WI38 (cell line): ENCODE results near the gene GXYLT1.

Experiments used
- H3K4me3 ChIP-seq: 2 replicates; pipeline ENCODE4 v1.5.1; 2011; ENCODE audit warnings: low read depth, mild to moderate bottlenecking, control low read depth, low read length
- CTCF ChIP-seq: IDR thresholded peaks from 2 replicates; pipeline ENCODE4 v1.5.1; 2012; ENCODE audit warnings: low read depth, mild to moderate bottlenecking, control low read depth, low read length

The GXYLT1 gene

DNA sequence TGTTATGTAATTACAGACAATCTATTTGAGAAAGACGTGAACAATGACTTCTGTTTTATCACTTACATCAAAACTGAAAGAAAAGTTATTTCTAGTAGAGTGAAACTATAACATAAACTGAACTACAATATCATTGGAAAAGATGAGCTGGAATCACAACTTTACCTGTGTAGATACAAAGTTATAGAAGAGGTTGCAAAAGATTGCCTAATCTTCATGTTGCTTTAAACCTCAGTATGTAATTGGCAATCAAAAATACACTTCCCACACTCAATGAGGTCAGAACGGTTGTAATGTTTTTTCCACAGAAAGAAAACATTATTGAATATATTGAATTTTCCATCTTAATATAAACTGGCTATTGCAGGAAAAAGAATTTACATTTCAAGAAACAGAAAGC, 37.7 kb upstream of the GXYLT1 start:
- TF ChIP-seq CTCF, result no peak
- no peak overlapping the region for H3K4me3 ChIP-seq

DNA sequence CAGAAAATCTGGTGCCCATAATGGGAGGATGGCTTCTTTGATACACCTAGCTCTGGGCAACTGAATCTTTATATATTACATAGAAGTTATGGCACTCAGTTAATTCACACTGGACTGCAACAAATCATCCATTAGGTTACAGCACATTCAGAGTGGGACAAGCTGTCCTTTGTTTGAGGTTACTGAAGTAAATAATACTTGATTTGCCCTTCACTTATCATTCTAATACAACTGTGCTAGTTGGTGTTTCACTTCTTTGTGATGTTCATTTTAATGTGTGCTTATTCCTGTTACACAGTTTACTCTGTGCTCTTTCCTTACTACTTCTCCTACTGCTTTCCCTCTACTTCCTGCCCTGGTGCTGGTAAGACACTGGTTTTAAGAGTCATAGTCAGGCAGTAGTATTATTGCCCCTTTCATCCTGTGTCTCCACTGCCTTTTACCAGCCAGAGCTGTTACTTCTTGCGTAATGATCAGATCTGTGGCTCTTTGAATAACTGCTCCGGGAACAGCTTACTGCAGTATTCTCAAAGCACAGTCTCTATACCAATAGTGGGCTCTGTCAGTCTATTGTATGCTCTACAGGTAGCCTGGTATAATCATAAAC, 36.4 kb upstream of the GXYLT1 start:
- no peak overlapping the region for H3K4me3 ChIP-seq
- no peak for TF ChIP-seq CTCF

DNA sequence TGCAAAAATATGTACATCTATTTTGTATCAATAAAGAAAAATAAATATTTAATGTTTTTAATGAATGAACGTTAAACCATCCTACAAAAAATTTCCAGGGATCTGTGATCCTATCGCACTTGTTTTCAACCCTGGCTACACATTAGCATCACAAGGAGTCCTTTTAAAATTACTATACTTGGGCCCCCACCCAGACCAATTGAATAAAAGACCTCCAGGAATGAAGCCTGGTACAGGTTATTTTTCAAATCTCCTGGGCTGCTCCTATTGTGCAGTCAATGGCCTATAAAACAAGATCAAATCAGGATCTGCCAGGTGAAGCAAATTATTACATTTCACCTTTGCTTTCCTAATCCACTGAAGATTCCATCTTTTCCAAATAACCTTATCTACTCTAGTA, 33.4 kb upstream of the GXYLT1 start:
- no peak overlapping the region for H3K4me3 ChIP-seq
- no peak for TF ChIP-seq CTCF

- TF ChIP-seq CTCF, result no peak
- no peak overlapping the region for H3K4me3 ChIP-seq
Observed at GRCh38 chr12:42174978-42175377, 30.3 kb upstream of the GXYLT1 start.

GRCh38 chr12:42173961-42174521, 29.4 kb upstream of the GXYLT1 start:
- no peak overlapping the region for H3K4me3 ChIP-seq
- TF ChIP-seq CTCF, result no peak

GRCh38 chr12:42172441-42173210, 28.0 kb upstream of the GXYLT1 start:
- TF ChIP-seq CTCF, result no peak
- no peak overlapping the region for H3K4me3 ChIP-seq

DNA sequence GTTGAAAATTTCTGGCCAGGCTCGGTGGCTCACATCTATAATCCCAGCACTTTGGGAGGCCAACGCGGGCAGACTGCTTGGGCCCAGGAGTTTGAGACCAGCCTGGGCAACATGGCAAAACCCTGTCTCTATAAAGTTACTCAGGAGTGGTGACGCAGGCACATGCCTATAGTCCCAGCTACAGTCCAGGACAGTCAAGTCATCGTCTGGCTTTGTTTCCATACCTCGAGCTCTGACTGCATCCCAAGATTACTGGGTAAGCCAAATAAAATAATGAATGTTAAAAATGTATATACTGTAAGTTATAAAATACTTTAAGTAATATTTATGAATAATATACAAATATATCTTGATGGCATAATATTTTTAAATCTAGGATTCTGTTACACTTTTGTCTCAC, 23.0 kb upstream of the GXYLT1 start:
- no peak for TF ChIP-seq CTCF
- no peak overlapping the region for H3K4me3 ChIP-seq
